ENCODE data around the gene ALDH2. TPM values are rescaled to one million over a fixed set of nuclear protein-coding genes. Genes with fewer than 3 reads are reported as not detected.

ALDH2 gene
- total RNA-seq, 4 donors from 2014 or later = 13.1 to 102 (median 73.5) TPM

DNA sequence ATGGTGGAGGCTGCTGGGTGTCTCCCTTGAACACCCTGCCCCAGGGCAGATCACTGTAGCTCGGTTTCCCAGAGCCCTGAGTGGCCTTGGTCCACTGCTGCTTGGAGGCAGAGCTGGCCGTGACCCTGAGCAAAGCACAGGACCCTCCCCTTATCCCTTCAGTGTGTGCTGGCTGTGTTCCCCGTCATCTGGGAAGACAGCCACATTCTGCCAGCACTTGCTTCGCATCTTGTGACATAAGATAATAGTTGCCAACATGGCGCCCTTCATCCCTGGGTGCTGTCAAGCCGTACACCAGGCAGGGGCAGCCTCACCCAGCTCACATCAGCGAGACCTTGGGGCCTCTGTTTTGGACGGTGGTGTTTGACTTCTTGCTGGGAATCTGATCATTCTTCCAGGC, 12.1 kb upstream of the ALDH2 start:
- intact Hi-C loops (cut with DNase I; ENCODE audit: low total_unique reads) = loop anchor here (5.0 kb wide), 1 partner anchor 58 kb away; no protein-coding TSS in a partner anchor
- no peak for DNase-seq
- Histone ChIP-seq H3K9me3 (no peaks in the 10 kb centered on the region), H3K4me3 (no peak overlapping the region), H3K27me3 (no peaks in the 10 kb centered on the region), H3K4me1 (no peaks in the 10 kb centered on the region), H3K36me3 (no peaks in the 10 kb centered on the region), H3K27ac (no peak overlapping the region)
- no peak for TF ChIP-seq POLR2A (IDR thresholded peaks at IDR 0.05)
- TF ChIP-seq, protein P1, sequence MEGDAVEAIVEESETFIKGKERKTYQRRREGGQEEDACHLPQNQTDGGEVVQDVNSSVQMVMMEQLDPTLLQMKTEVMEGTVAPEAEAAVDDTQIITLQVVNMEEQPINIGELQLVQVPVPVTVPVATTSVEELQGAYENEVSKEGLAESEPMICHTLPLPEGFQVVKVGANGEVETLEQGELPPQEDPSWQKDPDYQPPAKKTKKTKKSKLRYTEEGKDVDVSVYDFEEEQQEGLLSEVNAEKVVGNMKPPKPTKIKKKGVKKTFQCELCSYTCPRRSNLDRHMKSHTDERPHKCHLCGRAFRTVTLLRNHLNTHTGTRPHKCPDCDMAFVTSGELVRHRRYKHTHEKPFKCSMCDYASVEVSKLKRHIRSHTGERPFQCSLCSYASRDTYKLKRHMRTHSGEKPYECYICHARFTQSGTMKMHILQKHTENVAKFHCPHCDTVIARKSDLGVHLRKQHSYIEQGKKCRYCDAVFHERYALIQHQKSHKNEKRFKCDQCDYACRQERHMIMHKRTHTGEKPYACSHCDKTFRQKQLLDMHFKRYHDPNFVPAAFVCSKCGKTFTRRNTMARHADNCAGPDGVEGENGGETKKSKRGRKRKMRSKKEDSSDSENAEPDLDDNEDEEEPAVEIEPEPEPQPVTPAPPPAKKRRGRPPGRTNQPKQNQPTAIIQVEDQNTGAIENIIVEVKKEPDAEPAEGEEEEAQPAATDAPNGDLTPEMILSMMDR (IDR thresholded peaks at IDR 0.05) = no peak

DNA sequence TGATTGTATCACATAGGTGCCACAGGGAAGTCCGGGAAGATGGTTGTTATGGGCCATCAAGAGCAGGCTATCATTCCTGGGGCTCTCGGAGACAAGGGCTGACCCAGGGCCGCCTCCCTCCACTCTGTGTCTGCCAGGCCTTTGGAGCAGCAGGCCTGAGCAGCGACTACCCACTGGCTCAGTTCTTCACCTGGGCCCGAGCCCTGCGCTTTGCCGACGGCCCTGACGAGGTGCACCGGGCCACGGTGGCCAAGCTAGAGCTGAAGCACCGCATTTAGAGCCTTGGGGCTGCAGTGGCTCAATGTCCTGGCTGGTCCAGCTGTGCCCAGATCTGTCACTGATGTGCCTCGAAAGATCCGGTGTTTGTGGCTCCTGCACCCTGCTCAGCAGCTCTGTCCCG, 10.5 kb upstream of the ALDH2 start:
- no peak overlapping the region for H3K4me3 ChIP-seq
- intact Hi-C loops (cut with DNase I; ENCODE audit: low total_unique reads) = loop anchor here (5.0 kb wide), 1 partner anchor 56 kb away; no protein-coding TSS in a partner anchor
- no peaks in the 10 kb centered on the region for H3K9me3 ChIP-seq
- H3K27me3 ChIP-seq = no peaks in the 10 kb centered on the region
- H3K27ac ChIP-seq = no peak overlapping the region
- no peaks in the 10 kb centered on the region for H3K36me3 ChIP-seq
- H3K4me1 ChIP-seq = no peaks in the 10 kb centered on the region
- no peak for DNase-seq
- TF ChIP-seq POLR2A (IDR thresholded peaks at IDR 0.05) = no peak
- TF ChIP-seq, protein P1 (IDR thresholded peaks at IDR 0.05) = no peak

DNA sequence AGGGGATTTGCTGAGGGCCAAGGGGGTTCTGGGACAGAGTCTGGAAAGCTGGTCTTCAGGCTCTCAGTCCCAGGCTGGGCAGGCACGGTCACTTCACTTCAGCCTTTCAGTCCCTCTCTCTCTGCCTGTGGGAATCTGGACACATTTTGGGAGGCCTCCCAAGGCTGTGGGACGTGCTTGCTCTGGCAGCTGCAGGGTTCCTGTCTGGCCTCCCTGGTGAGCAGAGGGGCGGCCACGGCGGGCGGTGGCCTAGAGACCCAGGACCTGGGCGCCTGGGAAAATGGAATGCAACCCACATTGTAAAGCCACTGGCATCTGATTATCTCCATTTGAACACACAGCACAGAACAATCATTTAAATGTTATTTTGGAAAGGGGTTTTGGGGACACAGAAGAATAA, 10.1 kb upstream of the ALDH2 start:
- no peaks in the 10 kb centered on the region for H3K4me1 ChIP-seq
- H3K27ac ChIP-seq = no peak overlapping the region
- H3K9me3 ChIP-seq = no peaks in the 10 kb centered on the region
- no peaks in the 10 kb centered on the region for H3K27me3 ChIP-seq
- DNase-seq = no peak
- H3K36me3 ChIP-seq = no peaks in the 10 kb centered on the region
- H3K4me3 ChIP-seq = no peak overlapping the region
- intact Hi-C loops (cut with DNase I; ENCODE audit: low total_unique reads) = loop anchor here (5.0 kb wide), 1 partner anchor 56 kb away; no protein-coding TSS in a partner anchor
- no peak for TF ChIP-seq POLR2A (IDR thresholded peaks at IDR 0.05)
- TF ChIP-seq, protein P1 (IDR thresholded peaks at IDR 0.05) = no peak

DNA sequence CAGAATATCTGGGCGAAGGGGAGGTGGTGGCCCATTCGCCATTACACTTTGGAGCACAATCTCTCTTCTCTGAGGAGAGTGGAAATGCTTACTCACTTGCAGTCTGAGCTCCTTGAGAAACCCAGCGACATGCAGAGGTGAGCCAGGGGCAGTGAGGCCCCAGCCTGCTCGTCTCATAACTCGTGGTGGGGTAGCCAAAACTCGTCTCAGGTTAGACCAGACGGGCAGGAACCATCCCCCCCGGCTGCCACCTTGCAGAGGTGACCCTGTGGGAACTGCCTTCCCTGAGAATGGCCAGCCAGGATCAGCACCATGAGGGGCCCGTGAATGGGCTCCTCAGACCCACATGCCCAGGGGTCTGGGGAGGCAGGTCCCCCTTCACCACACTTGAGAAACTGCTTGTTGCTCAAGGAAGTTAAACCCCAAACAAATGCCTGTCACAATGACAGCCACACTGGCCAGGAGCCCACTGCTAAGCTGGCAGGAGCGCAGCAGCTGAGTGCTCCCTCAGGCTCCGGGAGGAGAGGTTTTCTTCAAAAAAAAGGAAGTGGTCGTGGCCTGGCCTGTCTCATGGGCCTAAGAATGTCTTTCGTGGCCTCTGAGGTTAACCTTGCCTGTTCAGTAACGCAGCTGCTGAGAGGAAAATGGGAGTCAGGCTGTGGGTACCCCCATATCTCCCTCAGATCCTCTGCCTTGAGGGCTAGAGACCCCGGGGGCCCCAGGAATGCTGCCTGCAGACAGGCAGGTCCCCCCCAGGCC, 9.2 kb upstream of the ALDH2 start:
- DNase-seq = no peak
- H3K36me3 ChIP-seq = no peaks in the 10 kb centered on the region
- intact Hi-C loops (cut with DNase I; ENCODE audit: low total_unique reads) = loop anchor here (5.0 kb wide), 1 partner anchor 55 kb away; no protein-coding TSS in a partner anchor
- no peaks in the 10 kb centered on the region for H3K4me1 ChIP-seq
- no peak overlapping the region for H3K4me3 ChIP-seq
- no peaks in the 10 kb centered on the region for H3K9me3 ChIP-seq
- H3K27me3 ChIP-seq = no peaks in the 10 kb centered on the region
- TF ChIP-seq POLR2A (IDR thresholded peaks at IDR 0.05) = no peak
- TF ChIP-seq, protein P1 (IDR thresholded peaks at IDR 0.05) = no peak
- no peak overlapping the region for H3K27ac ChIP-seq

DNA sequence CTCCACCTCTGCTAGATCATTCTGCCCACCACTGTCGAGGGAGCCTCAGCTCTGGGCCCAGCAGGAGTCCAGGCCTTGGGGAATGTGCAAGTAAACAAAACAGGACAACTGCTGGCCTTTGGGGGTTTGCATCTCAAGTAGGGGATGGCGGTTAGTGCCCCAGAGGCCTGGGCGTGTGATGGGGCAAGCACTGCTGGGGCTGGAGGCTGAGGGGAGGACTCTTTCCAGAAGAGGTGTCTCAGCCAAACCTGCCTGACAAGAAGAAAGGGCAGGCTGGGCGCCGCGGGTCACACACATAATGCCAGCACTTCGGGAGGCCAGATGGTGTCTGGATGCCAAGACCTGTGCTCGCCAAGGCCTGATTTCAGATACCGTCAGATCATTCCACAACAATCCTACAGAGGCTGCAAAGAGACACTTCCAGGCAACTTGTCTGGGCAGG, 8.6 kb upstream of the ALDH2 start:
- no peak for TF ChIP-seq POLR2A (IDR thresholded peaks at IDR 0.05)
- TF ChIP-seq, protein P1 (IDR thresholded peaks at IDR 0.05) = no peak
- Histone ChIP-seq H3K4me3 (no peak overlapping the region), H3K27me3 (no peaks in the 10 kb centered on the region), H3K27ac (no peak overlapping the region), H3K9me3 (no peaks in the 10 kb centered on the region), H3K36me3 (no peaks in the 10 kb centered on the region), H3K4me1 (no peaks in the 10 kb centered on the region)
- DNase-seq = no peak
- intact Hi-C loops (cut with DNase I; ENCODE audit: low total_unique reads) = loop anchor here (5.0 kb wide), 1 partner anchor 54 kb away; no protein-coding TSS in a partner anchor

Measured in uterus (tissue), 4 donors.